Neural crest cell (in vitro differentiated cells): ENCODE data around the gene MDFI. TPM values are rescaled to one million over a fixed set of nuclear protein-coding genes. Genes with fewer than 3 reads are reported as not detected.

Experiments used
- DNase-seq: peaks from one replicate; pipeline ENCODE4 v3.0.0; 2021; ENCODE audit warnings: low read depth, mixed read lengths, low spot score
- H3K27ac Mint-ChIP-seq: one replicate; pipeline ENCODE4 v1.8.0; 2021; ENCODE audit warnings: mild to moderate bottlenecking, mixed read lengths; ENCODE audit not compliant: unreplicated experiment
- H3K27me3 Mint-ChIP-seq: 2 replicates; pipeline ENCODE4 v1.8.0; 2021; ENCODE audit warnings: low read depth, mild to moderate bottlenecking, mixed read lengths
- H3K36me3 Mint-ChIP-seq: 2 replicates; pipeline ENCODE4 v1.8.0; 2021; ENCODE audit warnings: low read depth, mild to moderate bottlenecking, mixed read lengths
- H3K4me1 Mint-ChIP-seq: 2 replicates; pipeline ENCODE4 v1.8.0; 2021; ENCODE audit warnings: mixed read lengths
- H3K4me3 Mint-ChIP-seq: one replicate; pipeline ENCODE4 v1.8.0; 2021; ENCODE audit warnings: mild to moderate bottlenecking, mixed read lengths
- H3K9me3 Mint-ChIP-seq: 2 replicates; pipeline ENCODE4 v1.8.0; 2021; ENCODE audit warnings: mixed read lengths
- total RNA-seq: library from RNA; stranded (reverse); gene quantifications from 2 replicates; pipeline ENCODE4 v1.2.1, GENCODE V29; 2021
- TF ChIP-seq, protein P1 (sequence below): fragments of 200-600 bp; sonication (generic); conservative IDR thresholded peaks from 2 replicates; pipeline ENCODE4 v1.5.0; 2021; ENCODE audit warnings: antibody characterized with exemption, mild to moderate bottlenecking

Gene MDFI
- total RNA-seq, 1 donor from 2014 or later: 65.8 TPM

DNA sequence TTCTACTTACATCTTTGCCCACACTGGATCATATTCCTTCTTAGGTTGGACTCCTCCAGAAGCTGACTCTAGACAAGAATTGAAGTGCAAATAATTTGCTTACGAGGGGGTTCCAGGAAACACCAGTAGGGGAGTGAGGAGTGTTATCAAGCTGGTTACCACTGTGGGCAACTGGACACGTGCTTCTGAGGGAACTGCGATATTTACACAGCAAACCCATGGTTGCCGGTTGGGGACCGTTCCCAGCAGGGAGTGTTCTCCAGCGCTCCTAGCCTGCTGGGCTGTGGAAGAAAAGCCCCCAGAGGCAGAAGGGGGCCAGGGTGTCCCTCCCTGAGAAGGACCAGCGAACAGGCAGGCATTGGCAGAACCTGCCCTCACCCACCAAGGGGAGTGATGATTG, 21.7 kb downstream of the MDFI start:
- H3K9me3 Mint-ChIP-seq: no peaks in the 10 kb centered on the region
- H3K4me1 Mint-ChIP-seq: peaks cover 18% of the 10 kb centered on the region
- H3K27me3 Mint-ChIP-seq: peaks cover 4% of the 10 kb centered on the region
- TF ChIP-seq, protein P1, sequence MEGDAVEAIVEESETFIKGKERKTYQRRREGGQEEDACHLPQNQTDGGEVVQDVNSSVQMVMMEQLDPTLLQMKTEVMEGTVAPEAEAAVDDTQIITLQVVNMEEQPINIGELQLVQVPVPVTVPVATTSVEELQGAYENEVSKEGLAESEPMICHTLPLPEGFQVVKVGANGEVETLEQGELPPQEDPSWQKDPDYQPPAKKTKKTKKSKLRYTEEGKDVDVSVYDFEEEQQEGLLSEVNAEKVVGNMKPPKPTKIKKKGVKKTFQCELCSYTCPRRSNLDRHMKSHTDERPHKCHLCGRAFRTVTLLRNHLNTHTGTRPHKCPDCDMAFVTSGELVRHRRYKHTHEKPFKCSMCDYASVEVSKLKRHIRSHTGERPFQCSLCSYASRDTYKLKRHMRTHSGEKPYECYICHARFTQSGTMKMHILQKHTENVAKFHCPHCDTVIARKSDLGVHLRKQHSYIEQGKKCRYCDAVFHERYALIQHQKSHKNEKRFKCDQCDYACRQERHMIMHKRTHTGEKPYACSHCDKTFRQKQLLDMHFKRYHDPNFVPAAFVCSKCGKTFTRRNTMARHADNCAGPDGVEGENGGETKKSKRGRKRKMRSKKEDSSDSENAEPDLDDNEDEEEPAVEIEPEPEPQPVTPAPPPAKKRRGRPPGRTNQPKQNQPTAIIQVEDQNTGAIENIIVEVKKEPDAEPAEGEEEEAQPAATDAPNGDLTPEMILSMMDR: no peak
- no peak for DNase-seq
- no peak overlapping the region for H3K4me3 Mint-ChIP-seq
- H3K36me3 Mint-ChIP-seq: no peaks in the 10 kb centered on the region
- H3K27ac Mint-ChIP-seq: no peak overlapping the region

DNA sequence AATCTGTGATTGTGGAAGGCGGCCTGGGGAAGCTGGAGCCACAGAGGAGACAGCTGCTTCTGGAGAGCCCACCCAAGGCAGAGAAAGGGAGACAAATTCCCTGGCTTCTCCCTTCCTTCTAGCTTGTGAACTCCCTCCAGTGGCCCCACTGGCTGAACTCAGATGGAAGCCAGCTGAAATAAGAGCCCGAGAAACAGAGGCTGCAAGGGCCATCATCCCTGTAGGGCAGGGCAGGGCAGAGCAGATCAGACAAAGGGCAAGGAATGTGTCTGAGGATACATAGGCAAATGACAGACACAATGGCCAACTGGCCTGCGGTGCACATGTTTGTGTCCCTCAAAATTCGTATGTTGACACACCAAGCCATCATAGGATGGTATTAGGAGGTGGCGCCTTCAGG, 25.3 kb downstream of the MDFI start:
- no peak overlapping the region for H3K4me3 Mint-ChIP-seq
- no peak overlapping the region for H3K27ac Mint-ChIP-seq
- no peak for DNase-seq
- peaks cover 6% of the 10 kb centered on the region for H3K4me1 Mint-ChIP-seq
- H3K27me3 Mint-ChIP-seq: peaks cover 7% of the 10 kb centered on the region
- H3K9me3 Mint-ChIP-seq: peaks cover 2% of the 10 kb centered on the region
- TF ChIP-seq, protein P1: no peak
- no peaks in the 10 kb centered on the region for H3K36me3 Mint-ChIP-seq

DNA sequence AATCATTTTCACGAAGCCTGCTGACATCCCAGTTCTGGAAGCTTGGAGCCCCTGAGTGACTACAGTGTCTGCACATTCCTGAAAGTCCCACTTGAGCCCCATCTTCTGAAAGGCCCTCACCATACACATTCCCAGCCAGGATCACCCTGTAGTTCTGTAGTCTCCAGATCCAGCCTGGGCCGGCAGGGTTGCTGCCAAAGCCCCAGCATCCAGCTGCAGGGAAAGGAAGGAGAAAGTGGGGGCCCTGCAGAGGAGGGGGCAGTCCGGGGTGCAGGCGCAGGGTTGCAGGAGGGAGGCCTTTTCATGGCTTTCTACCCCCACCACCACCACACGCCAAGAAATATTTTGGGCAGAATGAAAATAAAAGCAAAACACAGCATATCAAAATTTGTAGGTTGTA, 26.0 kb downstream of the MDFI start:
- Mint-ChIP-seq H3K4me1 (peaks cover 6% of the 10 kb centered on the region), H3K9me3 (peaks cover 2% of the 10 kb centered on the region), H3K36me3 (no peaks in the 10 kb centered on the region), H3K4me3 (no peak overlapping the region), H3K27me3 (peaks cover 13% of the 10 kb centered on the region), H3K27ac (no peak overlapping the region)
- DNase-seq: no peak
- TF ChIP-seq, protein P1: no peak

DNA sequence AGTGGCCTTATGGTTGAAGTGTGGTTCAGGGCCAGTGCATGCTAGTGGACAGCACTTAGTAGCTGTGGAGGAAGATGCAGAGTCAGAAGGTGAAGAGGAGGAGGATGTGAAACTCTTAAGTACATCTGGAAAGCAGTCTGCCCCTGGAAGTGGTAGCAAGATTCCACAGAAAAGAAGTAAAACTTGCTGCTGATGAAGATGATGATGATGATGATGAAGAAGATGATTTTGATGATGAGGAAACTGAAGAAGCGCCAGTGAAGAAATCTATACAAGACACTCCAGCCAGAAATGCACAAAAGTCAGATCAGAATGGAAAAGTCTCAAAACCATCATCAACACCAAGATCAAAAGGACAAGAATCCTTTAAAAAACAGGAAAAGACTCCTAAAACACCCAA, 28.9 kb downstream of the MDFI start:
- H3K27me3 Mint-ChIP-seq: peaks cover 19% of the 10 kb centered on the region
- TF ChIP-seq, protein P1: no peak
- H3K27ac Mint-ChIP-seq: no peak overlapping the region
- peaks cover 6% of the 10 kb centered on the region for H3K9me3 Mint-ChIP-seq
- H3K4me3 Mint-ChIP-seq: no peak overlapping the region
- no peaks in the 10 kb centered on the region for H3K36me3 Mint-ChIP-seq
- peaks cover 10% of the 10 kb centered on the region for H3K4me1 Mint-ChIP-seq
- DNase-seq: no peak

DNA sequence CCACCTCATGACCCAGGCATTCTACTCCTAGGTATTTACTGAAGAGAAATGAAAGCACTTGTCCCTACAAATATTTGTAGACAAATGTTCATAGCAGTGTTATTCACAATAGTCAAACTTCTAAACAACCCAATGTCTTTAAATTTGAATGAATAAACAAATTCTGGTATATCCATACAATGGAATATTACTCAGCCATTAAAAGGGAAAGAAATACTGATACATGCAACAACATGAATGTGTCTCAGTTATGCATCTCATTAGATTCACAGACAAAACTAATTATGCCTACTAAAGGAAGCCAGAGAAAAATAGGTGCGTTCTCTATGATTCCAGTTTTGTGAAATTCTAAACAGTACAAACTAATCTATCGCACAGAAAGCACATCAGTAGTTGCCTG, 30.7 kb downstream of the MDFI start:
- Mint-ChIP-seq H3K9me3 (peaks cover 6% of the 10 kb centered on the region), H3K27ac (no peak overlapping the region), H3K27me3 (peaks cover 19% of the 10 kb centered on the region), H3K36me3 (no peaks in the 10 kb centered on the region), H3K4me3 (no peak overlapping the region), H3K4me1 (peaks cover 4% of the 10 kb centered on the region)
- TF ChIP-seq, protein P1: no peak
- no peak for DNase-seq
